H1 (cell line): ENCODE measurements around the gene GAS7. TPM values are rescaled to one million over a fixed set of nuclear protein-coding genes. Genes with fewer than 3 reads are reported as not detected.

ENCODE experiments used
- CTCF ChIA-PET: fragments of 300-600 bp; sonication (Branson Sonifier 250); formaldehyde crosslinking; loops from one replicate; lab custom pipeline; 2021; ENCODE audit not compliant: partially characterized antibody; lab: Charles Lee
- POLR2A ChIA-PET: fragments of 300-600 bp; sonication (Branson Sonifier 250); formaldehyde crosslinking; loops from one replicate; lab custom pipeline; 2021; ENCODE audit warnings: inconsistent platforms; ENCODE audit not compliant: partially characterized antibody; lab: Charles Lee
- DNase-seq, 2 experiments: peaks; one replicate each; pipeline versions ENCODE4 v3.0.0 to v3.0.0-alpha.2; 2010 to 2022; ENCODE audit warnings: low spot score in 2 of 2, low read depth in 1 of 2, mixed read lengths in 1 of 2
- FAIRE-seq: peaks from 2 replicates; lab custom pipeline; 2011; peaks lifted over from hg19 to GRCh38; lab: Jason Lieb, UNC
- H2AFZ ChIP-seq: 2 replicates; pipeline ENCODE4 v1.8.1; 2012; ENCODE audit warnings: low read length, inconsistent platforms
- H2AK5ac ChIP-seq: 2 replicates; pipeline ENCODE4 v1.6.1; 2013; ENCODE audit warnings: low read depth, low read length
- H2BK120ac ChIP-seq: replicated peaks from 2 replicates; pipeline ENCODE3; 2013; ENCODE audit warnings: low read depth, low read length, inconsistent platforms
- H2BK12ac ChIP-seq: 2 replicates; pipeline ENCODE4 v1.6.1; 2013; ENCODE audit warnings: low read depth, low read length
- H2BK15ac ChIP-seq: 2 replicates; pipeline ENCODE4 v1.6.1; 2013; ENCODE audit warnings: low read length
- H2BK20ac ChIP-seq: 2 replicates; pipeline ENCODE4 v1.6.1; 2013; ENCODE audit warnings: low read length
- H2BK5ac ChIP-seq: 2 replicates; pipeline ENCODE4 v1.6.1; 2013; ENCODE audit warnings: low read depth, low read length
- H3K14ac ChIP-seq: 2 replicates; pipeline ENCODE4 v1.6.1; 2013; ENCODE audit warnings: inconsistent platforms; ENCODE audit not compliant: insufficient read length
- H3K18ac ChIP-seq: 2 replicates; pipeline ENCODE4 v1.6.1; 2013; ENCODE audit warnings: low read length; ENCODE audit errors: extremely low read depth
- H3K23ac ChIP-seq: 2 replicates; pipeline ENCODE4 v1.6.1; 2013; ENCODE audit warnings: inconsistent platforms; ENCODE audit not compliant: insufficient read length
- H3K23me2 ChIP-seq: 2 replicates; pipeline ENCODE4 v1.6.1; 2013; ENCODE audit warnings: low read depth, low read length
- H3K27ac ChIP-seq: 2 replicates; pipeline ENCODE4 v1.6.1; 2011; ENCODE audit warnings: low read depth, low read length, inconsistent platforms
- H3K27me3 ChIP-seq, 4 experiments: replicated peaks in 1 of 4; 1 replicate in 1 of 4; 2 replicates in 3 of 4; pipeline versions ENCODE4 v1.6.1 to v1.8.1; 2011 to 2013; ENCODE audit warnings: low read length in 3 of 4, mild to moderate bottlenecking in 3 of 4, inconsistent platforms in 2 of 4, mixed read lengths in 2 of 4, moderate library complexity in 1 of 4; ENCODE audit not compliant: control insufficient read depth in 3 of 4, insufficient read depth in 3 of 4; ENCODE audit errors: extremely low read depth in 1 of 4
- H3K36me3 ChIP-seq, 4 experiments: 2 replicates each; pipeline versions ENCODE4 v1.6.1 to v1.8.1; 2011 to 2013; ENCODE audit warnings: mild to moderate bottlenecking in 4 of 4, low read length in 3 of 4, moderate library complexity in 2 of 4, control low read depth in 1 of 4, inconsistent platforms in 1 of 4; ENCODE audit not compliant: insufficient read depth in 4 of 4, control insufficient read depth in 2 of 4
- H3K4ac ChIP-seq: replicated peaks from 2 replicates; pipeline ENCODE3; 2013; ENCODE audit warnings: low read length, low read depth, mixed read lengths, inconsistent platforms; ENCODE audit not compliant: insufficient read length
- H3K4me1 ChIP-seq, 4 experiments: replicated peaks in 1 of 4; 1 replicate in 1 of 4; 2 replicates in 3 of 4; pipeline versions ENCODE4 v1.6.1 to v1.8.1; 2011 to 2013; ENCODE audit warnings: low read length in 3 of 4, inconsistent platforms in 2 of 4, mixed read lengths in 1 of 4; ENCODE audit not compliant: insufficient read depth in 4 of 4, control insufficient read depth in 3 of 4
- H3K4me2 ChIP-seq, 2 experiments: 2 replicates each; pipeline versions ENCODE4 v1.6.1 to v1.8.1; 2011 to 2013; ENCODE audit warnings: low read depth in 2 of 2, low read length in 2 of 2, control low read depth in 1 of 2, inconsistent platforms in 1 of 2, mild to moderate bottlenecking in 1 of 2; ENCODE audit not compliant: insufficient read depth in 1 of 2
- H3K4me3 ChIP-seq, 4 experiments: fragments of 200-600, 300-600 bp in 1 of 4; sonication (generic), shearing (Covaris generic), sonication (Bioruptor Twin) in 1 of 4; 2 replicates each; pipeline versions ENCODE4 v1.5.1 to v1.8.1; 2011 to 2016; ENCODE audit warnings: low read length in 4 of 4, low read depth in 3 of 4, control low read depth in 2 of 4, inconsistent platforms in 2 of 4, mild to moderate bottlenecking in 2 of 4, mixed read lengths in 1 of 4, moderate library complexity in 1 of 4; ENCODE audit not compliant: insufficient read depth in 2 of 4; ENCODE audit errors: extremely low read depth in 1 of 4
- H3K56ac ChIP-seq: replicated peaks from 2 replicates; pipeline ENCODE3; 2013; ENCODE audit warnings: low read depth, mild to moderate bottlenecking, mixed read lengths, low read length, inconsistent platforms; ENCODE audit not compliant: insufficient read length
- H3K79me1 ChIP-seq: 2 replicates; pipeline ENCODE4 v1.6.1; 2013; ENCODE audit warnings: low read depth, low read length, control low read depth
- H3K79me2 ChIP-seq, 2 experiments: 2 replicates each; pipeline versions ENCODE4 v1.6.1 to v1.8.1; 2012 to 2013; ENCODE audit warnings: low read length in 2 of 2, mild to moderate bottlenecking in 2 of 2, inconsistent platforms in 1 of 2; ENCODE audit not compliant: insufficient read depth in 2 of 2, control insufficient read depth in 1 of 2
- H3K9ac ChIP-seq, 4 experiments: replicated peaks in 1 of 4; 1 replicate in 1 of 4; 2 replicates in 3 of 4; pipeline versions ENCODE4 v1.6.1 to v1.8.1; 2011 to 2013; ENCODE audit warnings: low read depth in 3 of 4, low read length in 3 of 4, control low read depth in 2 of 4, mild to moderate bottlenecking in 2 of 4, moderate library complexity in 2 of 4, inconsistent platforms in 1 of 4; ENCODE audit errors: extremely low read depth in 1 of 4
- H3K9me3 ChIP-seq, 2 experiments: 2 replicates each; pipeline versions ENCODE4 v1.6.1 to v1.8.1; 2012 to 2013; ENCODE audit warnings: mild to moderate bottlenecking in 2 of 2, moderate library complexity in 2 of 2, control low read depth in 1 of 2, inconsistent platforms in 1 of 2, low read depth in 1 of 2, low read length in 1 of 2, mixed read lengths in 1 of 2; ENCODE audit not compliant: insufficient read depth in 2 of 2
- H4K20me1 ChIP-seq, 2 experiments: replicated peaks in 1 of 2; 2 replicates each; pipeline versions ENCODE3 to v1.8.1; 2011 to 2013; ENCODE audit warnings: inconsistent platforms in 2 of 2, low read length in 2 of 2, mild to moderate bottlenecking in 1 of 2; ENCODE audit not compliant: insufficient read depth in 2 of 2, control insufficient read depth in 1 of 2
- H4K5ac ChIP-seq: 2 replicates; pipeline ENCODE4 v1.6.1; 2013; ENCODE audit warnings: low read length, low read depth, mixed read lengths, inconsistent platforms; ENCODE audit not compliant: insufficient read length
- H4K8ac ChIP-seq: 2 replicates; pipeline ENCODE4 v1.8.0; 2013; ENCODE audit warnings: mild to moderate bottlenecking, moderate library complexity, low read length, inconsistent platforms; ENCODE audit not compliant: insufficient read depth; ENCODE audit errors: extremely low read depth
- H4K91ac ChIP-seq: replicated peaks from 2 replicates; pipeline ENCODE3; 2013; ENCODE audit warnings: low read length, mixed read lengths, inconsistent platforms; ENCODE audit not compliant: insufficient read length
- CHD2 ChIP-seq: IDR thresholded peaks from 2 replicates; pipeline ENCODE4 v1.6.1; 2012; ENCODE audit warnings: low read length, improper control_type of control experiment
- CREB1 ChIP-seq: IDR thresholded peaks from 2 replicates; pipeline ENCODE4 v1.6.1; 2012; ENCODE audit warnings: inconsistent platforms
- EZH2 ChIP-seq: fragments of 200-600 bp; sonication (generic); IDR thresholded peaks from 2 replicates; pipeline ENCODE4 v1.7.1; 2012; ENCODE audit warnings: low read depth, mild to moderate bottlenecking, moderate library complexity, low read length, inconsistent platforms; ENCODE audit not compliant: severe bottlenecking
- KDM5A ChIP-seq: fragments of 200-600 bp; IDR thresholded peaks from 2 replicates; pipeline ENCODE4 v1.7.1; 2012; ENCODE audit warnings: mild to moderate bottlenecking, low read length, inconsistent platforms, mixed read lengths
- POLR2A ChIP-seq, 2 experiments: IDR thresholded peaks; 1 replicate in 1 of 2; 2 replicates in 1 of 2; pipeline ENCODE4 v1.6.1; 2011; ENCODE audit warnings: low read depth in 2 of 2, low read length in 2 of 2, mild to moderate bottlenecking in 2 of 2; ENCODE audit errors: control extremely low read depth in 1 of 2
- POLR2AphosphoS5 ChIP-seq: IDR thresholded peaks from 2 replicates; pipeline ENCODE4 v1.6.1; 2011; ENCODE audit warnings: low read depth, low read length
- RFX5 ChIP-seq: IDR thresholded peaks from 2 replicates; pipeline ENCODE4 v1.6.1; 2011; ENCODE audit warnings: low read depth, low read length, improper control_type of control experiment, borderline replicate concordance
- SP1 ChIP-seq: IDR thresholded peaks from 2 replicates; pipeline ENCODE4 v1.6.1; 2011; ENCODE audit warnings: low read depth, low read length
- YY1 ChIP-seq: IDR thresholded peaks from 2 replicates; pipeline ENCODE4 v1.6.1; 2011; ENCODE audit warnings: low read depth, mild to moderate bottlenecking, low read length
- WGBS, 2 experiments: shearing (Covaris generic) in 1 of 2; methylation state at CpG; one replicate each; pipeline versions ENCODE4 v1.1.6 to v1.1.7; 2013 to 2015; ENCODE audit warnings: low lambda C conversion rate in 2 of 2, mixed read lengths in 2 of 2, inconsistent platforms in 1 of 2, low coverage in 1 of 2, missing lambda C conversion rate in 1 of 2; ENCODE audit not compliant: insufficient replicate concordance in 2 of 2, insufficient coverage in 1 of 2, insufficient read length in 1 of 2; ENCODE audit errors: extremely low coverage in 1 of 2, missing lambda C conversion rate in 1 of 2; 5-methylcytosine and 5-hydroxymethylcytosine counted together
- polyA plus RNA-seq, 7 experiments: library from polyadenylated mRNA; depleted of rRNA in 3 of 7; stranded (reverse) in 5 of 7; unstranded in 2 of 7; fragments of >200 nt in 5 of 7; fragments of 200-250 nt in 2 of 7; gene quantifications; 1 replicate in 5 of 7; 2 replicates in 1 of 7; 4 replicates in 1 of 7; pipeline versions ENCODE4 v1.2.1 to v1.2.3, GENCODE V29; 2011 to 2013; ENCODE audit warnings: missing spikeins in 2 of 7, mixed read lengths in 2 of 7
- total RNA-seq: library from RNA; stranded (reverse); fragmentation: NEBNext Ultra II Directional; extraction: Animal tissue kit (Norgen Biotek cat#: 25700); gene quantifications from 2 replicates; pipeline ENCODE4 v1.2.1, GENCODE V29; 2021
- TF ChIP-seq, protein P1 (sequence below): IDR thresholded peaks from 2 replicates; pipeline ENCODE4 v1.6.1; 2011; ENCODE audit warnings: low read length, improper control_type of control experiment

Gene GAS7
- total and polyA plus RNA-seq, 2 of the 8 experiments (the other 6 are each of a cell fraction or from before 2014, with no cell fraction given): 5.0 to 14.5 TPM

DNA sequence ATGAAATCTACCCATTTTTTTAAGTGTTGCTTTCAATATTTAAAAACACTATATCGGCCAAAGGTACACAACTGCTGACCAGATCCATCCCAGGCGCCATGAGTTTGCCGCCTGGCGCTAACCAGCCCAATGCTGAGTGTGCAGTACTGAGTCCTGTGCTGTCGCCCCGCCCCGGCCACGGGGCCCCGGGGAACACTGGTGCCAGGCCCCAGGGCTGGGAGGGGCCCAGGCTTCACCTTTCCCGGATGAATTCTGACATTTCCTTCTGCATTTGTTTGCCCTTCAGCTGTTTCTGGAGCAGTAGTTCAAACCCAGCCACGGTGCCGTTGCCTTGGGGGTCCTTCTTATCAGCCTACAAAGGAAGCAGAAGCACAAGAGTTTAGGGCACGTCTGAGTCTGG is 255.5 kb downstream of the GAS7 start:
- Histone ChIP-seq H3K4me2 (no peak overlapping the region), H2AK5ac (no peak overlapping the region), H3K14ac (no peak overlapping the region), H3K56ac (no peak overlapping the region), H3K4ac (no peak overlapping the region), H4K91ac (no peak overlapping the region), H2BK120ac (no peak overlapping the region), H3K27ac (no peak overlapping the region), H2BK5ac (no peak overlapping the region), H3K36me3 (no peaks in the 10 kb centered on the region), H3K23me2 (0 out of 2 replicates have a peak, but pooled peaks cover 2% of the 10 kb centered on the region), H3K4me3 (no peak overlapping the region), H2BK15ac (no peak overlapping the region), H4K20me1 (peaks cover 0 to 2% of the 10 kb centered on the region in 2 experiments), H4K8ac (no peak overlapping the region), H3K9ac (no peak overlapping the region), H4K5ac (no peak overlapping the region), H2BK20ac (no peak overlapping the region), H3K9me3 (peaks cover 0 to 3% of the 10 kb centered on the region in 2 experiments; a peak in 2 of 4 replicates), H3K79me1 (no peaks in the 10 kb centered on the region), H2BK12ac (no peak overlapping the region), H3K4me1 (no peaks in the 10 kb centered on the region), H3K27me3 (no peaks in the 10 kb centered on the region), H2AFZ (no peak overlapping the region), H3K79me2 (no peaks in the 10 kb centered on the region), H3K18ac (no peak overlapping the region), H3K23ac (no peak overlapping the region)
- TF ChIP-seq YY1 (no peak), CREB1 (no peak), SP1 (no peak), EZH2 (no peak), CHD2 (no peak), POLR2AphosphoS5 (no peak), KDM5A (no peak), POLR2A (IDR thresholded peaks at IDR 0.05; ENCODE audit: control extremely low read depth in 1 of 2, low read depth in 2 of 2, low read length in 2 of 2) (no peak), RFX5 (no peak)
- TF ChIP-seq, protein P1, sequence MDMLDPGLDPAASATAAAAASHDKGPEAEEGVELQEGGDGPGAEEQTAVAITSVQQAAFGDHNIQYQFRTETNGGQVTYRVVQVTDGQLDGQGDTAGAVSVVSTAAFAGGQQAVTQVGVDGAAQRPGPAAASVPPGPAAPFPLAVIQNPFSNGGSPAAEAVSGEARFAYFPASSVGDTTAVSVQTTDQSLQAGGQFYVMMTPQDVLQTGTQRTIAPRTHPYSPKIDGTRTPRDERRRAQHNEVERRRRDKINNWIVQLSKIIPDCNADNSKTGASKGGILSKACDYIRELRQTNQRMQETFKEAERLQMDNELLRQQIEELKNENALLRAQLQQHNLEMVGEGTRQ: no peak
- ChIA-PET POLR2A (no interaction called here), CTCF (interaction anchor here (2.2 to 7.6 kb wide), 2 partner anchors 15 to 25 kb away, joined by 6 to 75 read pairs; no protein-coding TSS in a partner anchor)
- WGBS, 2 experiments: 92% methylated on average over 12 of the region's 13 CpGs; no CpG with 5 or more reads in 1 of the 2 experiments
- FAIRE-seq (no peak), DNase-seq (no peak)
